Jurkat, Clone E6-1 (cell line): Measurements from ENCODE around the gene TUBA3D. TPM values are rescaled to one million over a fixed set of nuclear protein-coding genes. Genes with fewer than 3 reads are reported as not detected.
"Not testable (repeated sequence)": the region's sequence is repeated elsewhere in the genome, so short reads cannot be mapped to it uniquely, and the experiment has no call there.

Source experiments
- DNase-seq: peaks from one replicate; pipeline ENCODE4 v3.0.0-alpha.2; 2011; ENCODE audit warnings: low read depth, low spot score
- H3K4me3 ChIP-seq: 2 replicates; pipeline ENCODE4 v1.5.1; 2011; ENCODE audit warnings: mild to moderate bottlenecking, low read length, control low read depth, moderate library complexity
- polyA plus RNA-seq: library from polyadenylated mRNA; unstranded; fragments of >200 nt; gene quantifications from one replicate; pipeline ENCODE4 v1.2.1, GENCODE V29; 2012; ENCODE audit warnings: missing spikeins; ENCODE audit not compliant: insufficient read length, insufficient read depth

The TUBA3D gene
- polyA plus RNA-seq = not detected

DNA sequence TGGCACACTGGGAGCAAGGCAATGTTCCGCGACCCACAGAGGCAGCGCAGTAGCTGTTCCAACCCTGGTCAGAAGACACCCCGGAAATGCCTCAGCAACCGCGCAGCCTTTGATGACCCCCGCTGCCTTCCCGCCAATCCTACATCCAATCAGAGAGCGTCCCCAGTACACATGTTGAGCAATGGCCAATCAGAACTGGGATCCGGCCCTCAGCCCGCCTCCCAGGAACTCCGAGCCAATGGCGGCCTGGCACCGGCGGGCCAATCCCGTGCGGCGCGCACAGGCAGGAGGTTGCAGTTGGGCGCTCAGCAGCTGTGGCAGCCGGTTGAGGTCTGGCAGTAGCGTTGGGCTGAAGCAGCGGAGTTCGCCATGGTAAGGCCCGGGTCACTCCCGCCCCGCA lies at the start of gene TUBA3D:
TUBA3D (plus strand) TSS at position 289 of the 400 bp plus-strand sequence; CDS start at position 370, 81 bp downstream.
- no peak within 1 kb of the TSS for H3K4me3 ChIP-seq
- DNase-seq = no peak

DNA sequence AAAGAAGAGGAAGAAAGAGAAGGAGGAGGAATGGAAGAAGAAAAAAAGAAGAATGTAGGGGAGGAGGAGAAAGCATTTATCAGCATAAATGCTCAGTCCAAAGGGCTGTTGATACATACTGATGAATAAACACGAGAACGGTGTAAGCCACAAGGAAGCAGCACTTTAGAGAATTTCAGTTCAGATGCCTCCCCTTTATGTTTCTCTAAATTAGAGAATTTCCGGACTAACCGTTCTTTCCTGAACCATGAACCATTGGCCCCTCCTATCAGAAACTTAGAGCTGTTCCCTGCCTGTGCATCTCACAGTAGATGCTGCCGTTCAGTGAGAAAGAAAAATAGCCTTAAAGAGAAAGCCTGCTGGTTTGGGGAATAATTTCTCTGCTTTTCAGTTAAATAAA lies 49.2 kb upstream of the TUBA3D start:
- peak; percentile 60 for DNase-seq
- H3K4me3 ChIP-seq = peak overlapping the region; percentile 20

DNA sequence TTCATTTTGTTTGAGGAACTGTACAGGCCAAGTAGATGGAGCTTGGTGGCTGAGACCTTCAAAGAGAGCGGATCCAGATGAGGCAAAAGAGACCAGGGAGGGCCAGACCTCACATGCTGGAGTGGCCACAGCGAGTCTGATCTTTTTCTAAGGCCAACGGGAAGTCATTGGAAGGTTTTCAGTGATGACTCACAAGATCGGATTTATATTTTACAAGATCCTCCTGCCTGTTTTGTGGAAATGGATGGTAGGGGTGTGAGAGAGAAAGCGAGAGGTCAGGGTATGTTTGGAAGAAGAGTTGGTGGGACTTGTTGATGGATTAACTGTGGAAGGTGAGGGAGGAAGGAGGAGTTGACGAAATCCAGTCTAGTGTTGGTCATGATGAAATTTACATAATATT lies 44.6 kb upstream of the TUBA3D start:
- H3K4me3 ChIP-seq = no peak overlapping the region
- no peak for DNase-seq

DNA sequence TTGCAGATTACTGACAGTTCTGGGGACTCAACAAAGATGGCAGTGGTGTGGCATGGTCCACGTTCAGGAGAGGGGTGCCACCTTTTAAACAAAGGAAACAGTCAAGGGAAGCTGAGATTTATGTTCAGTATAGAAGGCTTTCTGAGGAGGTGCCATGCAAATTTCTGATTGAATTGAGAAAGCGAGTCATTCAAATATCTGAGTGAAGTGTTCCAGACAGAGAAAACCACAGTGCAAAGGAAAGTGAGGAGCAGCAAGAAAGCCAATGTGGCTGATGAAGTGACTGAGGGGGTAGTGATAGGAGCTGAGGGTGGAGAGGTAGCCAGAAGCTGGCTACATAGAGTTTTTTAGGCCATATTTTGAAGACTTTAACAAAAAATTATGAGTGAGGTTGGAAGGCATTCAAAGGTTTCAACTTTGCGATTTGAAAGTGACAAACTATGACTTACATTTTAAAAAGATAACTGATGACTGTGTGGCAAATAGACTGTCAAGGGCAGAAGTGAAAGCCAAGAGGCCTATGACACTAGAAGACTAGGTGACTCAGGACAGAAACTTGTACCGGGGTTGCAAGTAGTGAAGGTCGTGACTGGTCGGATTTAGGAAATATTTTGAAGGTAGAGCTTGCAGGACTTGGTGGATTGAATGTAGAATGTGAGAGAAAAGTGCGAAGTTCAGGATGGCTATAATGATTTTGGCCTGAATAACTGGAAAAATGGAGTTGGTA lies 35.0 kb upstream of the TUBA3D start:
- not testable (repeated sequence) for DNase-seq, H3K4me3 ChIP-seq

DNA sequence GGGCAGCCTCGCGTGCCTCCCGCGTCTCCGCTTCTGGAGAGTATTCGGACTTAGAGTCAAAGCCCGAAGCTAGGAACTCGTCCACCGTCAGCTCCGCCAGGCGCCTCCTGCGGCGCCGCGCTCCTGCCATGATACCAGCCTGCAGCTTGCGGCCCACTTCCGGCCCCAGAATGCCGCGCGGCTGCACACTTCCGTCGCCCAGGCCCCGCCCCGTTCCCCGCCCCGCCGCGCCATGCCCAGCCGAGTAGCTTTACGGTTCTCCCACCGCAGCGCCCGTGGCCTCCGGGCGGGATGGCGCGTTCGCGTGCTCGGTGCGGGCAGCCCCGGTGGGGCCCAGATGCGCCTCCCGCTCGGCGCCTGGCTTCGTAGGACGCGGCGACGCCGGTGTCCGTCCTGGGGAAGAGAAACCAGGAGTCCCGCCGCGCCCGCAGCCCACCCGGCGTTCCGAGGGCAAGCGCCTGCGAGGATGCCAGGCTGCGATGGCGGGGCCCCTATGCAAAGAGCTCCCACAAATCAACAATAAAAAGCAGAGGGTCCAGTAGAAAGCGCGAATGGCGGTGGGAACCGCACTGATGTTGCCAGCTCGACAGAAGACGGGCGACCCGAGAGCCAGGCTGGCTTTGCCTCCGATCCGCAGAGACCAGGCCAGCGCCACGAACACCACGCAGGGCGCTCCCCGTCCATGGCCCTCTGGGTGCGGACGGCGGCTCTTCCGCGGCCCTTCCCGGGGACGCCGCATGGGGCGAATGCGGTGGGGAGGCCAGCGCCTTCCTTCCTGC lies 31.0 kb upstream of the TUBA3D start:
- H3K4me3 ChIP-seq, DNase-seq: not testable (repeated sequence)

DNA sequence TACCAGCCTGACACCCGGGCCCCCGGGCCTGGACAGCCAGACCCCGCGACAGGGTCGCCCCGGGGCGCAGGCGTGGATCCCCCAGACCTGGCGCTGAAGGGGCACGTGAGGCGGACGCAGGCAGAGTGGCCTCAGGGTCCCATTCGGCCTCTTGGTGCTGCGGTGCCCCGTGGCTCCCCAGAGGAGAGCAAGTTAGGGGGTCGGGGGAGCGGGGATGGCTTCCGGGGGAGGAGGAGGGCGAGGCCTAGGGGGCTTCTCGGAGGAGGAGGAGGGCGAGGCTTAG lies 30.5 kb upstream of the TUBA3D start:
- H3K4me3 ChIP-seq, DNase-seq: not testable (repeated sequence)

DNA sequence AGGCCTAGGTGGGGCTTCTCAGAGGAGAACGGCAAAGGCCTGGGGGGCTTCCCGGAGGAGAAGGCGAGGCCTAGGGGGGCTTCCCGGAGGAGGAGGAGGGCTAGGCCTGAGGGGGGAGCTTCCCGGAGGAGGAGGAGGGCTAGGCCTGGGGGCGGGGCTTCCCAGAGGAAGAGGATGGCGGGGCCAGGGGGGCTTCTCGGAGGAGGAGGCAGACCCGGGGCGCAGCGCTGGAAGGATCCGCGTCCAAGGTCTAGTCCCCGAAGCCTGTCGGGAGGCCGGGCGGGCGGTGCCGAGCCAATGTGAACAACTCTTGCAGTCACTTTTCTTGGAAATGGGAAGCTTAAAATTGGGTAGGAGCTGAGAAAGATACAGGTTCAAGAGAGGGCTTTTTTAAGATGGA lies 30.0 kb upstream of the TUBA3D start:
- no peak overlapping the region for H3K4me3 ChIP-seq
- no peak for DNase-seq

DNA sequence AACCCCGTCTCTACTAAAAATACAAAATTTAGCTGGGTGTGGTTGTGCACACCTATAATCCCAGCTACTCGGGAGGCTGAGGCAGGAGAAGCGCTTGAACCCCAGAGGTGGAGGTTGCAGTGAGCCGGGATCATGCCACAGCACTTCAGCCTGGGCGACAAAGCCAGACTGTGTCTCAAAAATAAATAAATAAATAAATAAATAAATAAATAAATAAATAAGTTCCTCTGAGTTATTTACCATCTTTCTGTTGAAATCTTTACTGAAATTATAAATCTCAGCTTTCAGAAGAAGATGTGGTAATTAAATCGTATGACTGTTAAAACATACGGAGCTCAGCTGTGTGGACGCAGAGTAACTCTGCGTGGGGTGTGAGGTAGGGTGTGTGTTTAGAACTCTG lies 27.9 kb upstream of the TUBA3D start:
- H3K4me3 ChIP-seq, DNase-seq: not testable (repeated sequence)

DNA sequence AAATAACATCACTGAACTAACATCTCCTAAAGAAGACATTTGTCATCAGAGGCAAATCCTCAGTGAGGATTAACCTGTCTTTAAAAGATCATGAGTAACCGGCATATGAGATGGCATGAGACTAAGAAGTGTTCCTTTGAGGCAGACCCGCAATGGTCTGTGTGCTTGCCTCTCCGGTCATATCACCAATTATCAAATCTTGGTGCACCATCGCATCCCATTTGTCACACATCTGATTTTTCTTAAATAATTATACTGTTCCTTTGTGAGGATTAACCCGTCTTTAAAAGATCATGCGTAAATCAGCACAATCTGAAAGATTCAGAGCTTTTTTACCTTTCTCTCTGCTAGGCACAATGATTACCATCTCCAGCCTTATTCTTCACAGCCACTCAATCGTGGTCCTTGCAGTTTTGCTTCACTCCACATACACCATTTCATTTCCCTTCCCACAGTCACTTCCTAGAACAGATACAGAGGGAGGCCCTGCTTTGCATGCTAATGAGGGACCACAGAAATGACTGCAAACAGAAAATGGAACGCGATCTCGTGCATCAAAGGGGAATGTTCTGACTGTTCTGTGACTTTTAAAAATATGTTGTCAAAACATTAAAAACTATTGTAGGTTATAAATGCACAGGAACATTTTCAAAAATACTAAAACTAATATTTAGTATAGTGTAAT lies 24.5 kb upstream of the TUBA3D start:
- not testable (repeated sequence) for DNase-seq, H3K4me3 ChIP-seq

DNA sequence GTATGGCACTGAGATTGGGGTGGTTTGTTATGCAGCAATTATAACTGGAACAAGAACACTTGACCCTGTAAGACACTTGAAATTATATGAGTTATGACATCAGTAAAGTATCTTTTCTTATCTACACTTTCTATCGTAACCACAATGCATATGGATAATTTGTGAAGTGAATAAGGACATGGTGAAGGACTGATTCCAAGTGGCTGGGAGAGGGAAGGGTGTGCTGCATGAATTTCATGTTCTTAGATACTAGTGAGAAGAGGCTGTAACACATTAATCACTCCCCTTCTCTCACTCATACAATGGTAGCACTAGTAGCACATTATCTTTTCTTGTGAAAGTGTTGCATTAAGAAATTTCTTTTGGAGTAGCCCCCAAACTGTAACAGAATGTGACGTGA lies 21.0 kb upstream of the TUBA3D start:
- not testable (repeated sequence) for H3K4me3 ChIP-seq, DNase-seq

DNA sequence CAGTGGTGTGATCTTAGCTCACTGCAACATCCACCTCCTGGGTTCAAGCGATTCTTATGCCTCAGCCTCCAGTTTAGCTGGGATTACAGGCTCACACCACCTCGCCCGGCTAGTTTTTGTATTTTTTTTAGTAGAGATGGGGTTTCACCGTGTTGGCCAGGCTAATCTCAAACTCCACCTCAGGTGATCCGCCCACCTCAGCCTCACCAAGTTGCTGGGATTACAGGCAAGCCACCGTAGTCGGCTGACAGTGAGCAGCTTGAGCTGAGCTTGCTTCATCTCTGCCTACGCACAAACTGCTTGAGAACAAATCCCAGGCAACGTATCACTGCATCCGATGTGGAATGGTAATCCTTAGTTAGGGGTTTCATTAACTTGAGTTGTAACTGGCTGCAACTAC lies 8.2 kb upstream of the TUBA3D start:
- DNase-seq, H3K4me3 ChIP-seq: not testable (repeated sequence)

DNA sequence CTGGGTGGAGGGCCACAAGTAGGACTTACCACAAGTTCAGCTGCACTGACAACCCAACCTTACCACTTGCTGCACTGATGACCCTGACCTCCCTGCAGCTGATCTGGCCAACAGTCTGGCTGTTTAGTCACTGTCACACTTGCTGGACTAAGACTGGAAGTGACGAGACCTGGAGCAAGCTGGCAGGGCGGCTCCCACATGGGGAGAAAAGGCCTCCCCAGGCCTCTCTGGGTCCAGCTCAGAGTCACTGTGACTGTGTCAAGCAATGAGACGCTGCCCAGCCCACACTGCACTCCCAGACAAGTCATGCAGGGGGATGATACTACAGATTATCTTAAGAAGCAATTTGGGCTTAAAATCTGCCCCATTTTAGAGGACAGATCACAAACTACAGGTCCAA lies 5.0 kb upstream of the TUBA3D start:
- not testable (repeated sequence) for DNase-seq

DNA sequence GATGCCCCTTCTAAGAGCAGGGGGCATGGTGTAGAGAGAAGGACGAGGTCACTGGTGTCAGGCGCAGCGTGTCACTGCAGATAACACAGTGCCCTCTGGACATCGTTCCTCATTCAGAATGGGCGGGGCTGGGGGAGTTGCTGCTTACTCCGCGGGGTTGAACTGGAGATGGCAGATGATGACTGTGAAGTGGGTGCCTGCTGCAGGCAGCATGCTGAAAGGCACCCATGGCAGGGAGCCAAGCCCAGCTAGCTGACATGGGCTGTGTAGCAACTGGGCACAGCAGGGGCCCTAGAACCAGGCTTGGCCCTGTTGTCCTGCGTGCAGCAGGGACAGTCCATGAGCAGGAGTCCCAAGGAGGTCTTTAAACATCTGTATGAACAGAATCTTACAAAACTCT lies 4.3 kb upstream of the TUBA3D start:
- not testable (repeated sequence) for DNase-seq, H3K4me3 ChIP-seq

More for the DNA sequence above, 5.0 kb upstream of the TUBA3D start:
- H3K4me3 ChIP-seq = not testable (repeated sequence)

DNA sequence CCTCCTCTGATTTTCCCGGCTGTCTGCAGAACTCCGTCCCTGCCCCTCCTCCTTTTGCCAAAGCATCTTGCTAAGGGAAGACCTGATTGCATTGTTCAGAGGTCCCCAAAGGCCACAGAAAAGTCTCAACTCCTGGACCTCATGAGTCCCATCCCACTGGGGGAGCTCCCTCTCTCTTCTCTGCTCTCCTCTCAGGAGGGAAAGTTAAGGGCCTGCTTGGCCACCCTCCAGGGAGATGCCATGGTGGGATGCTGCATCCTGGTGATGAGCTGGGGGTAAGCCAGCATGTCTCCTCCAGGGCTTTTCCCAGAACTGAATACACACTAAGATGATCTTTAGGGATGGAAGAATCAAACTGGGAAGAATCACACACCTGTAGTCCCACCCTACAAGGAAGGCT lies 2.7 kb upstream of the TUBA3D start:
- not testable (repeated sequence) for DNase-seq, H3K4me3 ChIP-seq

DNA sequence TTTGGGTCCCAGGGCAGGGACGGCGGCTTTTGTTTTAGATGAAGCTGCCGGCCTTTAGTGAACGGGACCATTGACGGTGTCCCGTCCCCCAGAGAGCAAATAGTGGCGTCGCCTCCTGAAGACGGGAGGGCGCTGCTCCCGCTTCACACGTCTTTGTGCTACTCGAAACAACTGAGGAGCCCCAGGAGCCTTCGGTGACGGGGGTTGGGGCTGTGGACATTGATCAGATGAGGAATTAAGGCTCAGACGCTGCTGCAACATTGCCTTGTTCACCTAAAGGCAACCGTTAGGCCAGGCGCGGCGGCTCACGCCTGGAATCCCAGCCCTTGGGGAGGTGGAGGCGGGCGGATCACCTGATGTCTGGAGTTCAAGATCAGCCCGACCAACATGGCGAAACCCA lies 444 bp downstream of the TUBA3D start:
- not testable (repeated sequence) for H3K4me3 ChIP-seq, DNase-seq

DNA sequence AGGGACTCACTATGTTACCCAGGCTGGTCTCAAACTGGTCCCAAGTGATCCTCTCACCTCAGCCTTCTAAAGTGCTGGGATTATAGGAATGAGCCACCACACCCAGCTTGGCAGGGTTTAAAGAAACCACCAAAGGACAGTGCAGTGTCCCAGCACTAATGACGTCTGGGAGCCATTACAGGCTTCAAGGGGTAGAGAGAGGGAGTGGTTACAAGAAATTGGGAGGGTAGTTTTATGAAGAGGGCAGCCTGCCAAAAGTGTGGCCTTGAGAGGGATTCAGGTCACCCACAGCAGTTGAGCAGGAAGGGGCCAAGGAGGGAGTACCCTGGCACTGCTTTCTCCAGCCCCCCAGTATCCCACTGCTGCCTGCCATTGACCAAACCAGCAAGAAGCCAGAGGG lies 1.3 kb downstream of the TUBA3D start:
- DNase-seq, H3K4me3 ChIP-seq: not testable (repeated sequence)

DNA sequence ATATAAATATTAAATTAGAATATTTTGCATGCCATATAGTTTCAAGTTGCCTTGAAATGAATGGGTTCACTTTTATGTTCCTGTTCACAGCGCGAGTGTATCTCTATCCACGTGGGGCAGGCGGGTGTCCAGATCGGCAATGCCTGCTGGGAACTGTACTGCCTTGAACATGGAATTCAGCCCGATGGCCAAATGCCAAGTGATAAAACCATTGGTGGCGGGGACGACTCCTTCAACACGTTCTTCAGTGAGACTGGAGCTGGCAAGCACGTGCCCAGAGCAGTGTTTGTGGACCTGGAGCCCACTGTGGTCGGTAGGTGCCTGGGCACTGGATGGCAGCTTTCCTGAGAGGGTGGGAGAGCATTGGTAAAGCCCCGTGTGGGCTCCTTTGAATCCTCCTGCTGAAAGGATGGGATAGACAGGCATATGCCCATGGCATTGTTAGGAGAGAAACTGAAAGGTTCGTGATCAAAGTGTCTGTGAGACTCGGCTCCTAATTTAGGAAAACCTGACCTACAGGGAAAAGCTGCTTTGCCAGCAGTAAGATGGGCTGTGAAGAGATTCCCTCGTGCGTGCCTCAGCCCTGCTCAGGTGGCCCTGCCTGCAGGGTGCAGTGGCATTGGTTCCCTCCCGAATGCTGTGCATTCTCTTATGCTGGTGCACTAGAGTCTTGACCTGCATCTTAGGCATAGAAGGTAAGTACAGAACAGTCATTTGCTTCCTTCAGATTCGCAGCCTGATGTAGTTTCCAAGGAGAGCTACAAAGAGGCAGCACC lies 2.3 kb downstream of the TUBA3D start:
- not testable (repeated sequence) for H3K4me3 ChIP-seq, DNase-seq

DNA sequence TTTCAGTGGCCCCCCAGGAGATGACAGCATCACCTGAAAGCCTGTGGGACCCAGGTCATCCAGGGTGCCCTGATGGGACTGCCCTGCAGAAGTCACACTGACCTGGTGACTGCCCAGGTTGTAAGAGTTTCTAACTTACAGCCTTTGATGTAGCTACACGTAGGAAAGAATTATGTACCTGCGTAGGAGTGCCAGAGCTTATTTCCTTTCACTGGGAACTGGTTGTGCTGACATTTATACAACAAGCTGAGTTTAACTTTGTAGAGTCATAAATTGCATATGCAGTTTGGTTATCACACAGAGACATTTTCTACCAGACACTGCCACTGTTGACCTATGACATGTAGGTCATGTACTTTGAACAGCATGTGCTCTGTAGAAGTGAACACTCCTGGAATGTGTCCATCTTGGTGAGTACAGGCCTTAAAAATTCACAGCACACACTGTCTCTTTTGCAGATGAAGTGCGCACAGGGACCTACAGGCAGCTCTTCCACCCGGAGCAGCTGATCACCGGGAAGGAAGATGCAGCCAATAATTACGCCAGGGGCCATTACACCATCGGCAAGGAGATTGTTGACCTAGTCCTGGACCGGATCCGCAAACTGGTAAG lies 3.0 kb downstream of the TUBA3D start:
- H3K4me3 ChIP-seq, DNase-seq: not testable (repeated sequence)

DNA sequence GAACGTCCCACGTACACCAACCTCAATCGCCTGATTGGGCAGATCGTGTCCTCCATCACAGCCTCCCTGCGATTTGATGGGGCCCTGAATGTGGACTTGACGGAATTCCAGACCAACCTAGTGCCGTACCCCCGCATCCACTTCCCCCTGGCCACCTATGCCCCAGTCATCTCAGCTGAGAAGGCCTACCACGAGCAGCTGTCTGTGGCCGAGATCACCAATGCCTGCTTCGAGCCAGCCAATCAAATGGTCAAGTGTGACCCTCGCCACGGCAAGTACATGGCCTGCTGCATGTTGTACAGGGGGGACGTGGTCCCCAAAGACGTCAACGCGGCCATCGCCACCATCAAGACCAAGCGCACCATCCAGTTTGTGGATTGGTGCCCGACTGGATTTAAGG lies 4.4 kb downstream of the TUBA3D start:
- H3K4me3 ChIP-seq, DNase-seq: not testable (repeated sequence)
